HepG2 (cell line): ENCODE data around the gene RECK. TPM values are rescaled to one million over a fixed set of nuclear protein-coding genes. Genes with fewer than 3 reads are reported as not detected.

Source experiments
- ATAC-seq: fragments of 200-7000 bp; cut with Tn5 transposase; 3 replicates; pipeline ENCODE4 v1.9.1; 2020; ENCODE audit warnings: mild to moderate bottlenecking, moderate library complexity
- BruUV-seq: library from RNA; stranded (reverse); fragments of 400-500 nt; replicated peaks from 2 replicates; lab custom pipeline; 2021; lab: Mats Ljungman, UMichigan
- CTCF ChIA-PET: fragments of 300-600 bp; formaldehyde crosslinking; extraction: SDS; loops from one replicate; lab custom pipeline; 2021; ENCODE audit warnings: low total read pairs, inconsistent platforms, low intra/inter-chr PET ratio; lab: Yijun Ruan, JAX
- POLR2A ChIA-PET: fragments of 350-600 bp; sonication (Branson Sonifier 250); formaldehyde crosslinking; loops from one replicate; lab custom pipeline; 2020; ENCODE audit warnings: antibody characterized with exemption, inconsistent platforms; lab: Yijun Ruan, JAX
- DNase-seq: peaks from one replicate; pipeline ENCODE4 v3.0.0-alpha.2; 2015; ENCODE audit warnings: low spot score
- FAIRE-seq: peaks from 3 replicates; lab custom pipeline; 2011; peaks lifted over from hg19 to GRCh38; lab: Jason Lieb, UNC
- H2AFZ ChIP-seq: one replicate; pipeline ENCODE4 v1.6.1; 2011; ENCODE audit warnings: low read length, inconsistent platforms
- H3K27ac ChIP-seq: fragments of 300-600 bp; 3 replicates; pipeline ENCODE4 v1.8.0; 2011; ENCODE audit warnings: mixed run types, mild to moderate bottlenecking, mixed read lengths, low read length, inconsistent platforms; ENCODE audit not compliant: insufficient read depth; ENCODE audit errors: extremely low read length
- H3K27me3 ChIP-seq, 2 experiments: fragments of 200-600 bp in 1 of 2; 2 replicates in 1 of 2; 3 replicates in 1 of 2; pipeline versions ENCODE4 v1.6.0 to v1.8.0; 2011; ENCODE audit warnings: low read length in 2 of 2, mild to moderate bottlenecking in 2 of 2, moderate library complexity in 2 of 2, inconsistent platforms in 1 of 2; ENCODE audit not compliant: insufficient read depth in 2 of 2, control insufficient read depth in 1 of 2
- H3K36me3 ChIP-seq, 2 experiments: fragments of 200-600 bp in 1 of 2; replicated peaks in 1 of 2; 2 replicates in 1 of 2; 3 replicates in 1 of 2; pipeline versions ENCODE4 v1.5.1 to v1.8.0; 2011; ENCODE audit warnings: low read length in 2 of 2, inconsistent platforms in 1 of 2; ENCODE audit not compliant: insufficient read depth in 2 of 2, control insufficient read depth in 1 of 2
- H3K4me1 ChIP-seq: 2 replicates; pipeline ENCODE4 v1.5.1; 2012; ENCODE audit warnings: low read length, inconsistent platforms; ENCODE audit not compliant: insufficient read depth
- H3K4me2 ChIP-seq: 2 replicates; pipeline ENCODE4 v1.6.0; 2011; ENCODE audit warnings: low read depth, low read length, inconsistent platforms
- H3K4me3 ChIP-seq, 3 experiments: fragments of 200-600 bp in 1 of 3; sonication (generic), shearing (Covaris generic) in 1 of 3; replicated peaks in 1 of 3; 2 replicates each; pipeline ENCODE4 v1.5.1; 2011 to 2016; ENCODE audit warnings: low read length in 3 of 3, inconsistent platforms in 2 of 3, low read depth in 2 of 3, mild to moderate bottlenecking in 2 of 3, control low read depth in 1 of 3, mixed read lengths in 1 of 3; ENCODE audit not compliant: insufficient read depth in 1 of 3
- H3K79me2 ChIP-seq: one replicate; pipeline ENCODE4 v1.6.1; 2011; ENCODE audit warnings: low read length, inconsistent platforms; ENCODE audit not compliant: insufficient read depth
- H3K9ac ChIP-seq: 2 replicates; pipeline ENCODE4 v1.6.0; 2011; ENCODE audit warnings: mild to moderate bottlenecking, low read depth, low read length, inconsistent platforms; ENCODE audit not compliant: insufficient read depth
- H3K9me3 ChIP-seq: 2 replicates; pipeline ENCODE4 v1.5.1; 2012; ENCODE audit warnings: mild to moderate bottlenecking, low read length
- H4K20me1 ChIP-seq: 2 replicates; pipeline ENCODE4 v1.6.0; 2011; ENCODE audit warnings: inconsistent platforms, mild to moderate bottlenecking, low read length, moderate library complexity; ENCODE audit not compliant: insufficient read depth
- HOMEZ ChIP-seq: IDR thresholded peaks from 2 replicates; pipeline ENCODE4 v1.6.1; 2016; ENCODE audit warnings: low read depth
- IKZF5 ChIP-seq: IDR thresholded peaks from 2 replicates; pipeline ENCODE4 v1.6.1; 2018; ENCODE audit warnings: missing genetic modification reagents, mild to moderate bottlenecking, missing compliant biosample characterization
- LBX2 ChIP-seq: sonication (generic); formaldehyde crosslinking; IDR thresholded peaks from 2 replicates; pipeline ENCODE4 v1.5.0; 2020; ENCODE audit warnings: missing genetic modification reagents, mild to moderate bottlenecking, borderline replicate concordance
- NFYC ChIP-seq: IDR thresholded peaks from 2 replicates; pipeline ENCODE4 v1.6.1; 2016; ENCODE audit warnings: missing genetic modification reagents, missing compliant biosample characterization
- PTBP1 ChIP-seq: fragments of 200-400 bp; formaldehyde crosslinking; IDR thresholded peaks from 2 replicates; pipeline ENCODE4 v1.6.1; 2018; ENCODE audit warnings: low read length, low read depth; ENCODE audit not compliant: poor library complexity, severe bottlenecking
- STAT5B ChIP-seq: sonication (generic); formaldehyde crosslinking; IDR thresholded peaks from 2 replicates; pipeline ENCODE4 v1.4.0; 2020; ENCODE audit warnings: missing genetic modification reagents
- USF2 ChIP-seq, 2 experiments: sonication (generic) in 1 of 2; formaldehyde crosslinking in 1 of 2; IDR thresholded peaks; 2 replicates each; pipeline versions ENCODE4 v1.5.1 to v1.6.1; 2011 to 2020; ENCODE audit warnings: borderline replicate concordance in 1 of 2, low read depth in 1 of 2, low read length in 1 of 2, mild to moderate bottlenecking in 1 of 2, missing genetic modification reagents in 1 of 2, moderate library complexity in 1 of 2
- ZBTB3 ChIP-seq: sonication (generic); formaldehyde crosslinking; IDR thresholded peaks from 2 replicates; pipeline ENCODE4 v1.4.0; 2020; ENCODE audit warnings: low read depth, mild to moderate bottlenecking, moderate library complexity, missing genetic modification reagents, borderline replicate concordance
- ZBTB43 ChIP-seq: sonication (generic); formaldehyde crosslinking; conservative IDR thresholded peaks from 2 replicates; pipeline ENCODE4 v1.4.0; 2020; ENCODE audit warnings: missing genetic modification reagents
- ZNF414 ChIP-seq: sonication (generic); formaldehyde crosslinking; IDR thresholded peaks from 2 replicates; pipeline ENCODE4 v1.5.0; 2020; ENCODE audit warnings: missing genetic modification reagents
- ZNF83 ChIP-seq: sonication (generic); formaldehyde crosslinking; IDR thresholded peaks from 2 replicates; pipeline ENCODE4 v1.4.0; 2020; ENCODE audit warnings: missing genetic modification reagents, mild to moderate bottlenecking, borderline replicate concordance
- WGBS: methylation state at CpG from one replicate; pipeline ENCODE4 v1.1.6; 2017; ENCODE audit warnings: low lambda C conversion rate; 5-methylcytosine and 5-hydroxymethylcytosine counted together
- in situ Hi-C: cut with HindIII; loops from 2 replicates; pipeline ENCODE4 v1.10.0; 2017; ENCODE audit warnings: low pct_unique_long_range_greater_than_20kb; ENCODE audit not compliant: extremely low pct_ligation_motif_present
- intact Hi-C: fragments of 100-400 bp; cut with micrococcal nuclease; formaldehyde crosslinking; loops from one replicate; pipeline ENCODE4 v1.10.0; 2022; ENCODE audit not compliant: unreplicated experiment
- polyA plus RNA-seq, 8 experiments: library from polyadenylated mRNA; depleted of rRNA in 3 of 8; stranded (reverse) in 7 of 8; unstranded in 1 of 8; fragments of >200 nt; fragmentation: Illumina TruSeq in 4 of 8; extraction: Trizol in 4 of 8; gene quantifications; 2 replicates each; pipeline versions ENCODE4 v1.2.1 to v1.2.3, GENCODE V29; 2011 to 2016; ENCODE audit warnings: low read depth in 4 of 8, missing spikeins in 1 of 8, mixed read lengths in 1 of 8; ENCODE audit not compliant: insufficient read depth in 1 of 8
- total RNA-seq, 5 experiments: library from RNA; depleted of rRNA; stranded (reverse); fragments of >200 nt; fragmentation: Illumina TruSeq; extraction: Trizol; gene quantifications; 2 replicates each; pipeline ENCODE4 v1.2.3, GENCODE V29; 2016; ENCODE audit warnings: low read depth in 1 of 5

The RECK gene
- total and polyA plus RNA-seq, 2 of the 13 experiments (the other 11 are each of a cell fraction or from before 2014, with no cell fraction given): 3.1 to 4.8 TPM

GRCh38 chr9:36163786-36164170 is 127.1 kb downstream of the RECK start:
- no peak for DNase-seq
- ChIA-PET CTCF (interaction anchor here (3.8 kb wide), 1 partner anchor 61 kb away, joined by 40 read pairs; no protein-coding TSS in a partner anchor), POLR2A (interaction anchor here (1.0 to 1.4 kb wide), 3 partner anchors 13 to 27 kb away, joined by 3 to 6 read pairs (median 5); partner anchors contain the start of gene CLTA)
- BruUV-seq: no TSS peak
- peaks cover 9% of the 10 kb centered on the region; the same call in 1 of the 2 replicates for H3K4me1 ChIP-seq
- H3K9ac ChIP-seq: no peak overlapping the region
- H3K36me3 ChIP-seq: no peaks in the 10 kb centered on the region
- WGBS: 23% methylated on average over 4 of the region's 4 CpGs
- no peak for ATAC-seq
- FAIRE-seq: no peak
- intact Hi-C loops (no loop called here), in situ Hi-C loops (no loop called here)
- H3K4me2 ChIP-seq: no peak overlapping the region; the same call in 1 of the 2 replicates
- no peaks in the 10 kb centered on the region for H3K9me3 ChIP-seq
- H3K4me3 ChIP-seq: no peak overlapping the region
- no peaks in the 10 kb centered on the region for H4K20me1 ChIP-seq
- H3K27me3 ChIP-seq: peaks cover 1 to 15% of the 10 kb centered on the region in 2 experiments; a peak in 1 of 5 replicates
- TF ChIP-seq ZBTB43 (no peak), USF2 (IDR thresholded peaks at IDR 0.05; ENCODE audit: low read depth, low read length) (no peak), USF2 (CRISPR knock-in tag; IDR thresholded peaks at IDR 0.05; ENCODE audit: borderline replicate concordance) (no peak), HOMEZ (CRISPR knock-in tag) (no peak), IKZF5 (CRISPR knock-in tag) (no peak), ZBTB3 (CRISPR knock-in tag) (no peak), ZNF83 (CRISPR knock-in tag) (no peak), STAT5B (CRISPR knock-in tag) (no peak), PTBP1 (no peak), NFYC (no peak), ZNF414 (CRISPR knock-in tag) (no peak), LBX2 (no peak)
- H2AFZ ChIP-seq: no peak overlapping the region
- no peak overlapping the region for H3K27ac ChIP-seq
- H3K79me2 ChIP-seq: no peaks in the 10 kb centered on the region
